ENCODE results near the gene OPA3. TPM values are rescaled to one million over a fixed set of nuclear protein-coding genes. Genes with fewer than 3 reads are reported as not detected.

OPA3 gene
- total RNA-seq, 1 experiment from 2014 or later = 17.1 TPM

- H3K4me3 Mint-ChIP-seq (ENCODE audit: low read depth, unreplicated experiment) = no peak overlapping the region
- CTCF ChIA-PET = no interaction called here
- no peak for DNase-seq
- no peak for TF ChIP-seq CTCF (IDR thresholded peaks at IDR 0.05; ENCODE audit: unreplicated experiment)
- peaks cover 3% of the 10 kb centered on the region for H3K9me3 Mint-ChIP-seq (ENCODE audit: low read depth, unreplicated experiment)
- intact Hi-C loops (cut with micrococcal nuclease; ENCODE audit: unreplicated experiment) = no loop called here
- H3K27me3 Mint-ChIP-seq (ENCODE audit: unreplicated experiment) = no peaks in the 10 kb centered on the region
- H3K36me3 Mint-ChIP-seq (ENCODE audit: insufficient read depth, unreplicated experiment) = peaks cover 15% of the 10 kb centered on the region
- no peak overlapping the region for H3K27ac Mint-ChIP-seq (ENCODE audit: unreplicated experiment)
- BruUV-seq (replicated peaks) = no TSS peak
- no peaks in the 10 kb centered on the region for H3K4me1 Mint-ChIP-seq (ENCODE audit: low read depth, unreplicated experiment)
Observed at GRCh38 chr19:45539459-45539858, 45.1 kb downstream of the OPA3 start.

- TF ChIP-seq CTCF (IDR thresholded peaks at IDR 0.05; ENCODE audit: unreplicated experiment) = no peak
- Mint-ChIP-seq H3K9me3 (ENCODE audit: low read depth, unreplicated experiment) (peaks cover 3% of the 10 kb centered on the region), H3K27ac (ENCODE audit: unreplicated experiment) (peak overlapping the region; percentile 58), H3K27me3 (ENCODE audit: unreplicated experiment) (no peaks in the 10 kb centered on the region), H3K4me1 (ENCODE audit: low read depth, unreplicated experiment) (peaks cover 17% of the 10 kb centered on the region), H3K4me3 (ENCODE audit: low read depth, unreplicated experiment) (no peak overlapping the region), H3K36me3 (ENCODE audit: insufficient read depth, unreplicated experiment) (peaks cover 59% of the 10 kb centered on the region)
- intact Hi-C loops (cut with micrococcal nuclease; ENCODE audit: unreplicated experiment) = no loop called here
- no TSS peak for BruUV-seq (replicated peaks)
- no peak for DNase-seq
- CTCF ChIA-PET = no interaction called here
Observed at GRCh38 chr19:45531349-45531748, 53.3 kb downstream of the OPA3 start.

DNA sequence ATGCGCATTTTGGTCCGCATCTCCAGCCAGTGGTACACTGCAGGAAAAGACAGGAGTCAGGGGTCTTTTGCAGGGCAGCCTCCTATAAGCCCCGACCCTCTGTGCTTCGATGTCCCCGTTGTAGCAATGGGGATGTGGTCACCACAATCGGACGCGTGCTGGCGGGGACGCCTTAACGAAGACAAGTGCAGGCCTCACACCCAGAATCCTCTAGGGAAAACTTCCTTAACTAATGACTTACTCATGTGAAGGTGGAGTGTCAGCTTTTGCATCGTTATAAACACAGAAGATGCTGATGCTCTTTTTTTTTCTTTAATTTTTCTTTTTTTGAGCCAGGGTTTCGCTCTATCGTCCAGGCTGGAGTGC is 55.2 kb downstream of the OPA3 start:
- Mint-ChIP-seq H3K9me3 (ENCODE audit: low read depth, unreplicated experiment) (peaks cover 3% of the 10 kb centered on the region), H3K36me3 (ENCODE audit: insufficient read depth, unreplicated experiment) (peaks cover 70% of the 10 kb centered on the region), H3K4me1 (ENCODE audit: low read depth, unreplicated experiment) (peaks cover 17% of the 10 kb centered on the region), H3K27me3 (ENCODE audit: unreplicated experiment) (no peaks in the 10 kb centered on the region), H3K27ac (ENCODE audit: unreplicated experiment) (peak overlapping the region; percentile 70), H3K4me3 (ENCODE audit: low read depth, unreplicated experiment) (peak overlapping the region; percentile 50)
- no peak for TF ChIP-seq CTCF (IDR thresholded peaks at IDR 0.05; ENCODE audit: unreplicated experiment)
- no TSS peak for BruUV-seq (replicated peaks)
- intact Hi-C loops (cut with micrococcal nuclease; ENCODE audit: unreplicated experiment) = no loop called here
- DNase-seq = no peak
- CTCF ChIA-PET = interaction anchor here (0.6 kb wide), 1 partner anchor 45 kb away, joined by 3 read pairs; no protein-coding TSS in a partner anchor

DNA sequence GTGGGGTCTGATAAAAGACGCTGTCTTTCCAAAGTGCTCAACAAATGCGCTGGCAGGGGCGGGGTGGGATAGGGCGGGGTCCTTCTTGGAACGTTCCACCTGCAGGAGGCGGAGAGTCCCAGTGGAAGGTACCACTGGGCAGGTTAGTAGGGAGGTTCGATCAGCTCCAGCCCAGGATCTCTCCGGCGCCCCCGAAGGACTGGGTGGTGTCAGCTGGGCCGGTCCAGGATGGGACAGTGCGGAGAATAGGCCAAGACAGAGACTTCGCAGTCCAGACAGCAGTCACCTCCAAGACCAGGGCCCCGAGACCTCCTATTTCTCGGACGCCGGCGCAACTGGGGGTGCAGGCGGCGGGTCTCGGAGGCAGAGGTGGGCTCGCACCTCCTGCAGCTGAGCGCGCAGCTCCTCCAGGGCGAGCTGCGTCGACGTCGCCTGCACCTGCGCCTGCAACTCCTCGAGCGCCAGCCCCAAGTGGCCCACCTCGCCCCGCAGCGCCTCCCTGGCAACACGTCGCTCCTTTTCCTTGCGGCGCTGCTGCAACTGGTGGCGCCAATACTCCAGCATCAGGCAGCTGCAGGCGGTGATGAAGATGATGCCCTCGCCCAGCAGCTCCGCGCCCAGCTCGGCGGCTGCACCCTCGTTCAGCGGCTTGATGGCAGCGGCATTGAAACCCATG is 55.7 kb downstream of the OPA3 start:
- CTCF ChIA-PET = interaction anchor here (0.6 to 1.0 kb wide), 2 partner anchors 44 to 48 kb away, joined by 3 read pairs; no protein-coding TSS in a partner anchor
- Mint-ChIP-seq H3K9me3 (ENCODE audit: low read depth, unreplicated experiment) (peaks cover 3% of the 10 kb centered on the region), H3K27me3 (ENCODE audit: unreplicated experiment) (no peaks in the 10 kb centered on the region), H3K36me3 (ENCODE audit: insufficient read depth, unreplicated experiment) (peaks cover 75% of the 10 kb centered on the region), H3K4me1 (ENCODE audit: low read depth, unreplicated experiment) (peaks cover 17% of the 10 kb centered on the region), H3K4me3 (ENCODE audit: low read depth, unreplicated experiment) (peak overlapping the region; percentile 50), H3K27ac (ENCODE audit: unreplicated experiment) (peak overlapping the region; percentile 70)
- intact Hi-C loops (cut with micrococcal nuclease; ENCODE audit: unreplicated experiment) = no loop called here
- peak; percentile 51 for DNase-seq
- TF ChIP-seq CTCF (IDR thresholded peaks at IDR 0.05; ENCODE audit: unreplicated experiment) = no peak
- no TSS peak for BruUV-seq (replicated peaks)
